Endothelial cell of umbilical vein (primary cell): Measurements from ENCODE around the gene DMRTB1. TPM values are rescaled to one million over a fixed set of nuclear protein-coding genes. Genes with fewer than 3 reads are reported as not detected.

Experiments
- BruUV-seq: library from RNA; stranded (reverse); fragments of 400-500 nt; replicated peaks from 2 replicates; lab custom pipeline; 2021; lab: Mats Ljungman, UMichigan
- CTCF ChIA-PET: fragments of 300-600, 350-600 bp; sonication (Branson Sonifier 250); formaldehyde crosslinking; loops from one replicate; lab custom pipeline; 2021; ENCODE audit warnings: antibody characterized with exemption, inconsistent platforms; lab: Charles Lee
- POLR2A ChIA-PET: fragments of 300-600, 350-600 bp; sonication (Branson Sonifier 250); formaldehyde crosslinking; loops from one replicate; lab custom pipeline; 2021; ENCODE audit warnings: antibody characterized with exemption, inconsistent platforms; lab: Charles Lee
- DNase-seq: peaks from one replicate; pipeline ENCODE4 v3.0.0-alpha.2; 2011; ENCODE audit warnings: low read depth, low spot score
- FAIRE-seq: peaks from 2 replicates; lab custom pipeline; 2011; peaks lifted over from hg19 to GRCh38; lab: Jason Lieb, UNC
- H2AFZ ChIP-seq: 2 replicates; pipeline ENCODE4 v1.6.0; 2012; ENCODE audit warnings: low read depth, low read length, control low read depth, inconsistent platforms
- H3K27ac ChIP-seq: 2 replicates; pipeline ENCODE4 v1.5.1; 2011; ENCODE audit warnings: low read depth, mild to moderate bottlenecking, control low read depth, low read length, moderate library complexity; ENCODE audit not compliant: insufficient read depth
- H3K27me3 ChIP-seq, 2 experiments: 2 replicates each; pipeline versions ENCODE4 v1.6.0 to v1.6.1; 2011; ENCODE audit warnings: low read length in 2 of 2, mixed read lengths in 1 of 2; ENCODE audit not compliant: control insufficient read depth in 2 of 2, insufficient read depth in 2 of 2
- H3K36me3 ChIP-seq, 2 experiments: 2 replicates in 1 of 2; 3 replicates in 1 of 2; pipeline ENCODE4 v1.5.1; 2011; ENCODE audit warnings: low read length in 2 of 2, mild to moderate bottlenecking in 1 of 2, moderate library complexity in 1 of 2; ENCODE audit not compliant: control insufficient read depth in 2 of 2, insufficient read depth in 2 of 2; ENCODE audit errors: extremely low read depth in 1 of 2
- H3K4me1 ChIP-seq: 3 replicates; pipeline ENCODE4 v1.5.1; 2011; ENCODE audit warnings: mild to moderate bottlenecking, low read length; ENCODE audit not compliant: control insufficient read depth, insufficient read depth; ENCODE audit errors: extremely low read depth
- H3K4me2 ChIP-seq: 2 replicates; pipeline ENCODE4 v1.6.1; 2011; ENCODE audit warnings: low read length, control low read depth, mixed read lengths; ENCODE audit not compliant: insufficient read depth
- H3K4me3 ChIP-seq, 3 experiments: fragments of 200-600 bp in 1 of 3; sonication (generic), shearing (Covaris generic) in 1 of 3; replicated peaks in 1 of 3; 2 replicates each; pipeline ENCODE4 v1.5.1; 2011 to 2016; ENCODE audit warnings: control low read depth in 3 of 3, low read length in 3 of 3, mild to moderate bottlenecking in 2 of 3, inconsistent platforms in 1 of 3, low read depth in 1 of 3, moderate library complexity in 1 of 3; ENCODE audit not compliant: insufficient read depth in 1 of 3
- H3K79me2 ChIP-seq: 2 replicates; pipeline ENCODE4 v1.6.0; 2012; ENCODE audit warnings: low read length, inconsistent platforms; ENCODE audit not compliant: control insufficient read depth, insufficient read depth
- H3K9ac ChIP-seq: replicated peaks from 2 replicates; pipeline ENCODE3; 2011; ENCODE audit warnings: low read length, control low read depth; ENCODE audit not compliant: insufficient read depth; ENCODE audit errors: extremely low read depth
- H3K9me1 ChIP-seq: replicated peaks from 3 replicates; pipeline ENCODE4 v1.6.0; 2011; ENCODE audit warnings: mild to moderate bottlenecking, low read length; ENCODE audit not compliant: control insufficient read depth, insufficient read depth; ENCODE audit errors: extremely low read depth
- H3K9me3 ChIP-seq: replicated peaks from 2 replicates; pipeline ENCODE4 v1.5.1; 2012; ENCODE audit warnings: low read length, inconsistent platforms; ENCODE audit not compliant: control insufficient read depth, insufficient read depth
- H4K20me1 ChIP-seq: replicated peaks from 2 replicates; pipeline ENCODE3; 2011; ENCODE audit warnings: mild to moderate bottlenecking, low read length; ENCODE audit not compliant: control insufficient read depth, insufficient read depth; ENCODE audit errors: extremely low read depth
- EZH2 ChIP-seq: IDR thresholded peaks from 2 replicates; pipeline ENCODE4 v1.6.1; 2012; ENCODE audit warnings: borderline replicate concordance, low read depth, mild to moderate bottlenecking, moderate library complexity, low read length, inconsistent platforms; ENCODE audit not compliant: severe bottlenecking
- FOS ChIP-seq: IDR thresholded peaks from 2 replicates; pipeline ENCODE4 v1.6.1; 2011; ENCODE audit warnings: mild to moderate bottlenecking, low read length, moderate library complexity, borderline replicate concordance; ENCODE audit not compliant: insufficient read depth
- GATA2 ChIP-seq: IDR thresholded peaks from 2 replicates; pipeline ENCODE4 v1.7.0; 2011; ENCODE audit warnings: low read depth, mild to moderate bottlenecking, moderate library complexity, mixed read lengths, low read length; ENCODE audit not compliant: insufficient read length, insufficient read depth
- JUN ChIP-seq: IDR thresholded peaks from 2 replicates; pipeline ENCODE4 v1.6.1; 2011; ENCODE audit warnings: borderline replicate concordance, low read depth; ENCODE audit not compliant: insufficient read length, insufficient read depth
- MYC ChIP-seq: IDR thresholded peaks from one replicate; pipeline ENCODE4 v1.6.1; 2011; ENCODE audit warnings: mild to moderate bottlenecking, low read depth, low read length
- POLR2A ChIP-seq: IDR thresholded peaks from 2 replicates; pipeline ENCODE4 v1.6.1; 2012; ENCODE audit warnings: low read depth, mild to moderate bottlenecking, control low read depth, low read length
- POLR2AphosphoS5 ChIP-seq: IDR thresholded peaks from 2 replicates; pipeline ENCODE4 v1.6.1; 2012; ENCODE audit warnings: low read depth, mild to moderate bottlenecking, control low read depth, low read length, moderate library complexity; ENCODE audit not compliant: insufficient read depth
- dilution Hi-C: fragments of 300-500 bp; cut with MboI; formaldehyde crosslinking; loops from one replicate; pipeline ENCODE4 v1.15.0; 2019; ENCODE audit warnings: low sequenced_read_pairs; ENCODE audit not compliant: extremely low pct_ligation_motif_present
- intact Hi-C: fragments of 100-400 bp; cut with micrococcal nuclease; formaldehyde crosslinking; loops from one replicate; pipeline ENCODE4 v1.10.0; 2022
- polyA plus RNA-seq, 4 experiments: library from polyadenylated mRNA; depleted of rRNA in 3 of 4; stranded (reverse) in 3 of 4; unstranded in 1 of 4; fragments of >200 nt; gene quantifications; 2 replicates each; pipeline versions ENCODE4 v1.2.1 to v1.2.3, GENCODE V29; 2011 to 2012; ENCODE audit warnings: missing spikeins in 1 of 4
- total RNA-seq: library from RNA; stranded (reverse); gene quantifications from 2 replicates; pipeline ENCODE4 v1.2.3, GENCODE V29; 2021
- TF ChIP-seq, protein P1 (sequence below): IDR thresholded peaks from 2 replicates; pipeline ENCODE4 v1.6.1; 2011; ENCODE audit not compliant: insufficient read depth, insufficient read length
- TF ChIP-seq, protein P2 (sequence below), 2 donors: IDR thresholded peaks; 1 replicate in 1 of 2; 2 replicates in 1 of 2; pipeline ENCODE4 v1.5.1; 2011; ENCODE audit warnings: low read length in 2 of 2, mild to moderate bottlenecking in 2 of 2, moderate library complexity in 2 of 2, control low read depth in 1 of 2, inconsistent platforms in 1 of 2, low read depth in 1 of 2; ENCODE audit not compliant: insufficient read depth in 1 of 2; ENCODE audit errors: extremely low read depth in 1 of 2

The DMRTB1 gene
- total and polyA plus RNA-seq, 2 donors (not counting 3 experiments of a cell fraction or from before 2014, with no cell fraction given): not detected

DNA sequence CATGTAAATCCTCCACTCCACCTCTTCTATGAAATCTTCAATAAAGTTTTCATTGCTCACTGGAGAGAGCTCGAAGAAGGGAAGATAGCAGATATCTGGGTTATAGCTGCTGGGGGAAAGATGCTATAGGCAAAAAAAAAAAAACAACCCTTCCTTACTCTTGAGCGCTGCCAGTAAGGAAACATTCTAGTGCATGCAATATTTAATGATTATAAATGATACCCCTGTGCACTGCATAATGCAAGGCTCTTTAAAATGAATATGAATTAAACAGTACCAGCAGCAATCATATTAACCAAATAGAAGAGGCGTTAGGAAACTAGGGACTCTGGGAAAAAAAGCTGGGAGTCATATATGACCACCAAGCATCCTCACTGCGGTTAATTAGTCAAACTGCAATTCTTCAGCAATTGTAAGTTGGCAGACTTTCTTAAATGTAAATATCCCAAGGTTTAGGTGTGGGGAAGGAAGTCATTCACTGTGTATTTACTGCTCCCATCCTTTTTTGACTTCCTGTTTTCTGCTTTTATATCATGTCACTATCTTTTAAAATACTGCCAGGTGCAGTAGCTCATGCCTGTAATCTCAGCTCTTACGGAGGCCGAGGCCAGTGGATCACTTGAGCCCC lies 3.7 kb upstream of the DMRTB1 start:
- Histone ChIP-seq H3K4me1 (no peaks in the 10 kb centered on the region), H3K27me3 (peaks cover 14 to 24% of the 10 kb centered on the region in 2 experiments), H3K9me3 (no peaks in the 10 kb centered on the region), H3K9ac (no peak overlapping the region), H3K4me2 (no peak overlapping the region), H3K36me3 (no peaks in the 10 kb centered on the region), H4K20me1 (no peaks in the 10 kb centered on the region), H2AFZ (no peak overlapping the region), H3K9me1 (no peaks in the 10 kb centered on the region), H3K4me3 (no peak overlapping the region), H3K27ac (no peak overlapping the region), H3K79me2 (no peaks in the 10 kb centered on the region)
- no TSS peak for BruUV-seq
- ChIA-PET CTCF (interaction anchor here (1.6 to 1.7 kb wide), 2 partner anchors 11 to 30 kb away, joined by 3 to 5 read pairs; no protein-coding TSS in a partner anchor), POLR2A (no interaction called here)
- FAIRE-seq (no peak), DNase-seq (no peak)
- no peak for TF ChIP-seq JUN
- no peak for TF ChIP-seq EZH2
- no peak for TF ChIP-seq FOS
- TF ChIP-seq, protein P1, sequence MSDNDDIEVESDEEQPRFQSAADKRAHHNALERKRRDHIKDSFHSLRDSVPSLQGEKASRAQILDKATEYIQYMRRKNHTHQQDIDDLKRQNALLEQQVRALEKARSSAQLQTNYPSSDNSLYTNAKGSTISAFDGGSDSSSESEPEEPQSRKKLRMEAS: no peak
- TF ChIP-seq POLR2AphosphoS5: no peak
- no peak for TF ChIP-seq MYC
- TF ChIP-seq, protein P2, sequence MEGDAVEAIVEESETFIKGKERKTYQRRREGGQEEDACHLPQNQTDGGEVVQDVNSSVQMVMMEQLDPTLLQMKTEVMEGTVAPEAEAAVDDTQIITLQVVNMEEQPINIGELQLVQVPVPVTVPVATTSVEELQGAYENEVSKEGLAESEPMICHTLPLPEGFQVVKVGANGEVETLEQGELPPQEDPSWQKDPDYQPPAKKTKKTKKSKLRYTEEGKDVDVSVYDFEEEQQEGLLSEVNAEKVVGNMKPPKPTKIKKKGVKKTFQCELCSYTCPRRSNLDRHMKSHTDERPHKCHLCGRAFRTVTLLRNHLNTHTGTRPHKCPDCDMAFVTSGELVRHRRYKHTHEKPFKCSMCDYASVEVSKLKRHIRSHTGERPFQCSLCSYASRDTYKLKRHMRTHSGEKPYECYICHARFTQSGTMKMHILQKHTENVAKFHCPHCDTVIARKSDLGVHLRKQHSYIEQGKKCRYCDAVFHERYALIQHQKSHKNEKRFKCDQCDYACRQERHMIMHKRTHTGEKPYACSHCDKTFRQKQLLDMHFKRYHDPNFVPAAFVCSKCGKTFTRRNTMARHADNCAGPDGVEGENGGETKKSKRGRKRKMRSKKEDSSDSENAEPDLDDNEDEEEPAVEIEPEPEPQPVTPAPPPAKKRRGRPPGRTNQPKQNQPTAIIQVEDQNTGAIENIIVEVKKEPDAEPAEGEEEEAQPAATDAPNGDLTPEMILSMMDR (IDR thresholded peaks at IDR 0.05; ENCODE audit: extremely low read depth in 1 of 2, insufficient read depth in 1 of 2, low read depth in 1 of 2, low read length in 2 of 2): no peak
- TF ChIP-seq POLR2A: no peak
- no peak for TF ChIP-seq GATA2
- dilution Hi-C loops: no loop called here
- intact Hi-C loops: no loop called here
